HepG2 (cell line): ENCODE data around the gene PTPN12. TPM values are rescaled to one million over a fixed set of nuclear protein-coding genes. Genes with fewer than 3 reads are reported as not detected.

Experiments
- ATAC-seq: fragments of 200-7000 bp; cut with Tn5 transposase; 3 replicates; pipeline ENCODE4 v1.9.1; 2020; ENCODE audit warnings: mild to moderate bottlenecking, moderate library complexity
- BruUV-seq: library from RNA; stranded (reverse); fragments of 400-500 nt; replicated peaks from 2 replicates; lab custom pipeline; 2021; lab: Mats Ljungman, UMichigan
- CTCF ChIA-PET: fragments of 300-600 bp; formaldehyde crosslinking; extraction: SDS; loops from one replicate; lab custom pipeline; 2021; ENCODE audit warnings: low total read pairs, inconsistent platforms, low intra/inter-chr PET ratio; lab: Yijun Ruan, JAX
- POLR2A ChIA-PET: fragments of 350-600 bp; sonication (Branson Sonifier 250); formaldehyde crosslinking; loops from one replicate; lab custom pipeline; 2020; ENCODE audit warnings: antibody characterized with exemption, inconsistent platforms; lab: Yijun Ruan, JAX
- DNase-seq: peaks from one replicate; pipeline ENCODE4 v3.0.0-alpha.2; 2015; ENCODE audit warnings: low spot score
- FAIRE-seq: peaks from 3 replicates; lab custom pipeline; 2011; peaks lifted over from hg19 to GRCh38; lab: Jason Lieb, UNC
- H2AFZ ChIP-seq: one replicate; pipeline ENCODE4 v1.6.1; 2011; ENCODE audit warnings: low read length, inconsistent platforms
- H3K27ac ChIP-seq: fragments of 300-600 bp; 3 replicates; pipeline ENCODE4 v1.8.0; 2011; ENCODE audit warnings: mixed run types, mild to moderate bottlenecking, mixed read lengths, low read length, inconsistent platforms; ENCODE audit not compliant: insufficient read depth; ENCODE audit errors: extremely low read length
- H3K27me3 ChIP-seq, 2 experiments: fragments of 200-600 bp in 1 of 2; 2 replicates in 1 of 2; 3 replicates in 1 of 2; pipeline versions ENCODE4 v1.6.0 to v1.8.0; 2011; ENCODE audit warnings: low read length in 2 of 2, mild to moderate bottlenecking in 2 of 2, moderate library complexity in 2 of 2, inconsistent platforms in 1 of 2; ENCODE audit not compliant: insufficient read depth in 2 of 2, control insufficient read depth in 1 of 2
- H3K36me3 ChIP-seq, 2 experiments: fragments of 200-600 bp in 1 of 2; replicated peaks in 1 of 2; 2 replicates in 1 of 2; 3 replicates in 1 of 2; pipeline versions ENCODE4 v1.5.1 to v1.8.0; 2011; ENCODE audit warnings: low read length in 2 of 2, inconsistent platforms in 1 of 2; ENCODE audit not compliant: insufficient read depth in 2 of 2, control insufficient read depth in 1 of 2
- H3K4me1 ChIP-seq: 2 replicates; pipeline ENCODE4 v1.5.1; 2012; ENCODE audit warnings: low read length, inconsistent platforms; ENCODE audit not compliant: insufficient read depth
- H3K4me2 ChIP-seq: 2 replicates; pipeline ENCODE4 v1.6.0; 2011; ENCODE audit warnings: low read depth, low read length, inconsistent platforms
- H3K4me3 ChIP-seq, 3 experiments: fragments of 200-600 bp in 1 of 3; sonication (generic), shearing (Covaris generic) in 1 of 3; replicated peaks in 1 of 3; 2 replicates each; pipeline ENCODE4 v1.5.1; 2011 to 2016; ENCODE audit warnings: low read length in 3 of 3, inconsistent platforms in 2 of 3, low read depth in 2 of 3, mild to moderate bottlenecking in 2 of 3, control low read depth in 1 of 3, mixed read lengths in 1 of 3; ENCODE audit not compliant: insufficient read depth in 1 of 3
- H3K79me2 ChIP-seq: one replicate; pipeline ENCODE4 v1.6.1; 2011; ENCODE audit warnings: low read length, inconsistent platforms; ENCODE audit not compliant: insufficient read depth
- H3K9ac ChIP-seq: 2 replicates; pipeline ENCODE4 v1.6.0; 2011; ENCODE audit warnings: mild to moderate bottlenecking, low read depth, low read length, inconsistent platforms; ENCODE audit not compliant: insufficient read depth
- H3K9me3 ChIP-seq: 2 replicates; pipeline ENCODE4 v1.5.1; 2012; ENCODE audit warnings: mild to moderate bottlenecking, low read length
- H4K20me1 ChIP-seq: 2 replicates; pipeline ENCODE4 v1.6.0; 2011; ENCODE audit warnings: inconsistent platforms, mild to moderate bottlenecking, low read length, moderate library complexity; ENCODE audit not compliant: insufficient read depth
- HINFP ChIP-seq: sonication (generic); formaldehyde crosslinking; IDR thresholded peaks from 2 replicates; pipeline ENCODE4 v1.4.0; 2020; ENCODE audit warnings: low read depth, mild to moderate bottlenecking, missing genetic modification reagents
- ZBTB42 ChIP-seq: sonication (generic); formaldehyde crosslinking; IDR thresholded peaks from 2 replicates; pipeline ENCODE4 v1.5.0; 2020; ENCODE audit warnings: mild to moderate bottlenecking, missing genetic modification reagents
- ZMAT3 ChIP-seq: sonication (generic); formaldehyde crosslinking; conservative IDR thresholded peaks from 2 replicates; pipeline ENCODE4 v1.7.0; 2021; ENCODE audit warnings: missing genetic modification reagents
- ZNF354B ChIP-seq: sonication (generic); formaldehyde crosslinking; IDR thresholded peaks from 2 replicates; pipeline ENCODE4 v1.8.0; 2022; ENCODE audit warnings: mild to moderate bottlenecking, missing genetic modification reagents
- ZNF468 ChIP-seq: sonication (generic); formaldehyde crosslinking; IDR thresholded peaks from 2 replicates; pipeline ENCODE4 v1.8.0; 2022; ENCODE audit warnings: mild to moderate bottlenecking, moderate library complexity, missing genetic modification reagents
- WGBS: methylation state at CpG from one replicate; pipeline ENCODE4 v1.1.6; 2017; ENCODE audit warnings: low lambda C conversion rate; 5-methylcytosine and 5-hydroxymethylcytosine counted together
- in situ Hi-C: cut with HindIII; loops from 2 replicates; pipeline ENCODE4 v1.10.0; 2017; ENCODE audit warnings: low pct_unique_long_range_greater_than_20kb; ENCODE audit not compliant: extremely low pct_ligation_motif_present
- intact Hi-C: fragments of 100-400 bp; cut with micrococcal nuclease; formaldehyde crosslinking; loops from one replicate; pipeline ENCODE4 v1.10.0; 2022; ENCODE audit not compliant: unreplicated experiment
- polyA plus RNA-seq, 8 experiments: library from polyadenylated mRNA; depleted of rRNA in 3 of 8; stranded (reverse) in 7 of 8; unstranded in 1 of 8; fragments of >200 nt; fragmentation: Illumina TruSeq in 4 of 8; extraction: Trizol in 4 of 8; gene quantifications; 2 replicates each; pipeline versions ENCODE4 v1.2.1 to v1.2.3, GENCODE V29; 2011 to 2016; ENCODE audit warnings: low read depth in 4 of 8, missing spikeins in 1 of 8, mixed read lengths in 1 of 8; ENCODE audit not compliant: insufficient read depth in 1 of 8
- total RNA-seq, 5 experiments: library from RNA; depleted of rRNA; stranded (reverse); fragments of >200 nt; fragmentation: Illumina TruSeq; extraction: Trizol; gene quantifications; 2 replicates each; pipeline ENCODE4 v1.2.3, GENCODE V29; 2016; ENCODE audit warnings: low read depth in 1 of 5

Gene PTPN12
- total and polyA plus RNA-seq, 2 of the 13 experiments (the other 11 are each of a cell fraction or from before 2014, with no cell fraction given): 22.9 to 56.8 TPM

- TF ChIP-seq HINFP: no peak
- TF ChIP-seq ZBTB42 (CRISPR knock-in tag): no peak
- TF ChIP-seq ZNF354B (CRISPR knock-in tag): no peak
- no peak for TF ChIP-seq ZNF468 (CRISPR knock-in tag)
Measured at GRCh38 chr7:77653572-77653971, 116.5 kb downstream of the PTPN12 start (continued).

- H2AFZ ChIP-seq: no peak overlapping the region
- H4K20me1 ChIP-seq: no peaks in the 10 kb centered on the region
- ChIA-PET CTCF (interaction anchor here (4.7 kb wide), 1 partner anchor 104 kb away, joined by 34 read pairs; no protein-coding TSS in a partner anchor), POLR2A (no interaction called here)
- WGBS: 96% methylated on average over 1 of the region's 1 CpG
- no peak overlapping the region for H3K4me2 ChIP-seq
- H3K9ac ChIP-seq: no peak overlapping the region
- no peaks in the 10 kb centered on the region for H3K79me2 ChIP-seq
- no peak overlapping the region for H3K4me3 ChIP-seq
- H3K36me3 ChIP-seq: 0 out of 5 replicates have a peak, but pooled peaks cover 1 to 13% of the 10 kb centered on the region in 2 experiments
- H3K9me3 ChIP-seq: no peaks in the 10 kb centered on the region
- no peak for DNase-seq
- H3K27me3 ChIP-seq: no peaks in the 10 kb centered on the region
- TF ChIP-seq ZMAT3 (CRISPR knock-in tag): no peak
- in situ Hi-C loops (loop anchor here (5.0 kb wide), 1 partner anchor 102 kb away; no protein-coding TSS in a partner anchor), intact Hi-C loops (loop anchor here (5.0 to 10.0 kb wide), 2 partner anchors 42 to 239 kb away; partner anchors contain the start of gene RSBN1L)
- peaks cover 8% of the 10 kb centered on the region for H3K4me1 ChIP-seq
- no peak overlapping the region for H3K27ac ChIP-seq
- no TSS peak for BruUV-seq
- no peak for ATAC-seq
- FAIRE-seq: no peak
Measured at GRCh38 chr7:77655356-77655755, 118.3 kb downstream of the PTPN12 start.
